Cardiac septum (tissue), 1 donor: ENCODE data around the gene BBS9. TPM values are rescaled to one million over a fixed set of nuclear protein-coding genes. Genes with fewer than 3 reads are reported as not detected.

ENCODE experiments used
- DNase-seq: peaks from one replicate; pipeline ENCODE4 v3.0.0-alpha.2; 2020; ENCODE audit warnings: low spot score
- intact Hi-C: fragments of 100-400 bp; cut with DNase I; formaldehyde crosslinking; loops from one replicate; pipeline ENCODE4 v1.14.0; 2022
- total RNA-seq: library from RNA; stranded (reverse); fragmentation: NEBNext Ultra II Directional; extraction: Animal tissue kit (Norgen Biotek cat#: 25700); gene quantifications from one replicate; pipeline ENCODE4 v1.2.1, GENCODE V29; 2021
- donor health status: DM: no; HTN: no; CAD: no.

BBS9 gene
- total RNA-seq, 1 donor from 2014 or later = 8.7 TPM

- no peak for DNase-seq
- intact Hi-C loops = no loop called here
Observed at GRCh38 chr7:33327427-33327826, 198.1 kb downstream of the BBS9 start.

GRCh38 chr7:33334349-33334748, 205.0 kb downstream of the BBS9 start:
- intact Hi-C loops = no loop called here
- DNase-seq = no peak

- DNase-seq = no peak
- intact Hi-C loops = no loop called here
Observed at GRCh38 chr7:33336820-33337219, 207.5 kb downstream of the BBS9 start.

- intact Hi-C loops = no loop called here
- no peak for DNase-seq
Observed at GRCh38 chr7:33339074-33339790, 209.9 kb downstream of the BBS9 start.

- DNase-seq = no peak
- intact Hi-C loops = no loop called here
Observed at GRCh38 chr7:33346055-33346454, 216.7 kb downstream of the BBS9 start.

GRCh38 chr7:33350577-33350976, 221.2 kb downstream of the BBS9 start:
- no peak for DNase-seq
- intact Hi-C loops = no loop called here

GRCh38 chr7:33351709-33352108, 222.3 kb downstream of the BBS9 start:
- no peak for DNase-seq
- intact Hi-C loops = no loop called here

GRCh38 chr7:33354201-33354600, 224.8 kb downstream of the BBS9 start:
- no peak for DNase-seq
- intact Hi-C loops = no loop called here

GRCh38 chr7:33355386-33355785, 226.0 kb downstream of the BBS9 start:
- no peak for DNase-seq
- intact Hi-C loops = no loop called here

GRCh38 chr7:33356336-33356735, 227.0 kb downstream of the BBS9 start:
- no peak for DNase-seq
- intact Hi-C loops = no loop called here

GRCh38 chr7:33357846-33358245, 228.5 kb downstream of the BBS9 start:
- DNase-seq = no peak
- intact Hi-C loops = no loop called here

- intact Hi-C loops = no loop called here
- no peak for DNase-seq
Observed at GRCh38 chr7:33369888-33370287, 240.5 kb downstream of the BBS9 start.

- no peak for DNase-seq
- intact Hi-C loops = no loop called here
Observed at GRCh38 chr7:33373195-33373594, 243.8 kb downstream of the BBS9 start.

GRCh38 chr7:33379891-33380525, 250.6 kb downstream of the BBS9 start:
- DNase-seq = no peak
- intact Hi-C loops = no loop called here

- intact Hi-C loops = no loop called here
- no peak for DNase-seq
Observed at GRCh38 chr7:33388332-33388731, 259.0 kb downstream of the BBS9 start.

- DNase-seq = no peak
- intact Hi-C loops = no loop called here
Observed at GRCh38 chr7:33392148-33392547, 262.8 kb downstream of the BBS9 start.

- DNase-seq = no peak
- intact Hi-C loops = no loop called here
Observed at GRCh38 chr7:33393770-33394169, 264.4 kb downstream of the BBS9 start.

GRCh38 chr7:33395340-33395739, 266.0 kb downstream of the BBS9 start:
- no peak for DNase-seq
- intact Hi-C loops = no loop called here

- no peak for DNase-seq
- intact Hi-C loops = no loop called here
Observed at GRCh38 chr7:33399528-33400213, 270.3 kb downstream of the BBS9 start.

- intact Hi-C loops = no loop called here
Observed at GRCh38 chr7:33400214-33400538, 270.8 kb downstream of the BBS9 start.

GRCh38 chr7:33410266-33410665, 280.9 kb downstream of the BBS9 start:
- intact Hi-C loops = no loop called here
- no peak for DNase-seq

More at GRCh38 chr7:33400214-33400538, 270.8 kb downstream of the BBS9 start:
- no peak for DNase-seq
